H1 (cell line): ENCODE measurements around the gene RBM38. TPM values are rescaled to one million over a fixed set of nuclear protein-coding genes. Genes with fewer than 3 reads are reported as not detected.

Experiments used
- CTCF ChIA-PET: fragments of 300-600 bp; sonication (Branson Sonifier 250); formaldehyde crosslinking; loops from one replicate; lab custom pipeline; 2021; ENCODE audit not compliant: partially characterized antibody; lab: Charles Lee
- POLR2A ChIA-PET: fragments of 300-600 bp; sonication (Branson Sonifier 250); formaldehyde crosslinking; loops from one replicate; lab custom pipeline; 2021; ENCODE audit warnings: inconsistent platforms; ENCODE audit not compliant: partially characterized antibody; lab: Charles Lee
- DNase-seq, 2 experiments: peaks; one replicate each; pipeline versions ENCODE4 v3.0.0 to v3.0.0-alpha.2; 2010 to 2022; ENCODE audit warnings: low spot score in 2 of 2, low read depth in 1 of 2, mixed read lengths in 1 of 2
- FAIRE-seq: peaks from 2 replicates; lab custom pipeline; 2011; peaks lifted over from hg19 to GRCh38; lab: Jason Lieb, UNC
- H2AFZ ChIP-seq: 2 replicates; pipeline ENCODE4 v1.8.1; 2012; ENCODE audit warnings: low read length, inconsistent platforms
- H2AK5ac ChIP-seq: 2 replicates; pipeline ENCODE4 v1.6.1; 2013; ENCODE audit warnings: low read depth, low read length
- H2BK120ac ChIP-seq: replicated peaks from 2 replicates; pipeline ENCODE3; 2013; ENCODE audit warnings: low read depth, low read length, inconsistent platforms
- H2BK12ac ChIP-seq: 2 replicates; pipeline ENCODE4 v1.6.1; 2013; ENCODE audit warnings: low read depth, low read length
- H2BK15ac ChIP-seq: 2 replicates; pipeline ENCODE4 v1.6.1; 2013; ENCODE audit warnings: low read length
- H2BK20ac ChIP-seq: 2 replicates; pipeline ENCODE4 v1.6.1; 2013; ENCODE audit warnings: low read length
- H2BK5ac ChIP-seq: 2 replicates; pipeline ENCODE4 v1.6.1; 2013; ENCODE audit warnings: low read depth, low read length
- H3K14ac ChIP-seq: 2 replicates; pipeline ENCODE4 v1.6.1; 2013; ENCODE audit warnings: inconsistent platforms; ENCODE audit not compliant: insufficient read length
- H3K18ac ChIP-seq: 2 replicates; pipeline ENCODE4 v1.6.1; 2013; ENCODE audit warnings: low read length; ENCODE audit errors: extremely low read depth
- H3K23ac ChIP-seq: 2 replicates; pipeline ENCODE4 v1.6.1; 2013; ENCODE audit warnings: inconsistent platforms; ENCODE audit not compliant: insufficient read length
- H3K23me2 ChIP-seq: 2 replicates; pipeline ENCODE4 v1.6.1; 2013; ENCODE audit warnings: low read depth, low read length
- H3K27ac ChIP-seq: 2 replicates; pipeline ENCODE4 v1.6.1; 2011; ENCODE audit warnings: low read depth, low read length, inconsistent platforms
- H3K27me3 ChIP-seq, 4 experiments: replicated peaks in 1 of 4; 1 replicate in 1 of 4; 2 replicates in 3 of 4; pipeline versions ENCODE4 v1.6.1 to v1.8.1; 2011 to 2013; ENCODE audit warnings: low read length in 3 of 4, mild to moderate bottlenecking in 3 of 4, inconsistent platforms in 2 of 4, mixed read lengths in 2 of 4, moderate library complexity in 1 of 4; ENCODE audit not compliant: control insufficient read depth in 3 of 4, insufficient read depth in 3 of 4; ENCODE audit errors: extremely low read depth in 1 of 4
- H3K36me3 ChIP-seq, 4 experiments: 2 replicates each; pipeline versions ENCODE4 v1.6.1 to v1.8.1; 2011 to 2013; ENCODE audit warnings: mild to moderate bottlenecking in 4 of 4, low read length in 3 of 4, moderate library complexity in 2 of 4, control low read depth in 1 of 4, inconsistent platforms in 1 of 4; ENCODE audit not compliant: insufficient read depth in 4 of 4, control insufficient read depth in 2 of 4
- H3K4ac ChIP-seq: replicated peaks from 2 replicates; pipeline ENCODE3; 2013; ENCODE audit warnings: low read length, low read depth, mixed read lengths, inconsistent platforms; ENCODE audit not compliant: insufficient read length
- H3K4me1 ChIP-seq, 4 experiments: replicated peaks in 1 of 4; 1 replicate in 1 of 4; 2 replicates in 3 of 4; pipeline versions ENCODE4 v1.6.1 to v1.8.1; 2011 to 2013; ENCODE audit warnings: low read length in 3 of 4, inconsistent platforms in 2 of 4, mixed read lengths in 1 of 4; ENCODE audit not compliant: insufficient read depth in 4 of 4, control insufficient read depth in 3 of 4
- H3K4me2 ChIP-seq, 2 experiments: 2 replicates each; pipeline versions ENCODE4 v1.6.1 to v1.8.1; 2011 to 2013; ENCODE audit warnings: low read depth in 2 of 2, low read length in 2 of 2, control low read depth in 1 of 2, inconsistent platforms in 1 of 2, mild to moderate bottlenecking in 1 of 2; ENCODE audit not compliant: insufficient read depth in 1 of 2
- H3K4me3 ChIP-seq, 4 experiments: fragments of 200-600, 300-600 bp in 1 of 4; sonication (generic), shearing (Covaris generic), sonication (Bioruptor Twin) in 1 of 4; 2 replicates each; pipeline versions ENCODE4 v1.5.1 to v1.8.1; 2011 to 2016; ENCODE audit warnings: low read length in 4 of 4, low read depth in 3 of 4, control low read depth in 2 of 4, inconsistent platforms in 2 of 4, mild to moderate bottlenecking in 2 of 4, mixed read lengths in 1 of 4, moderate library complexity in 1 of 4; ENCODE audit not compliant: insufficient read depth in 2 of 4; ENCODE audit errors: extremely low read depth in 1 of 4
- H3K56ac ChIP-seq: replicated peaks from 2 replicates; pipeline ENCODE3; 2013; ENCODE audit warnings: low read depth, mild to moderate bottlenecking, mixed read lengths, low read length, inconsistent platforms; ENCODE audit not compliant: insufficient read length
- H3K79me1 ChIP-seq: 2 replicates; pipeline ENCODE4 v1.6.1; 2013; ENCODE audit warnings: low read depth, low read length, control low read depth
- H3K79me2 ChIP-seq, 2 experiments: 2 replicates each; pipeline versions ENCODE4 v1.6.1 to v1.8.1; 2012 to 2013; ENCODE audit warnings: low read length in 2 of 2, mild to moderate bottlenecking in 2 of 2, inconsistent platforms in 1 of 2; ENCODE audit not compliant: insufficient read depth in 2 of 2, control insufficient read depth in 1 of 2
- H3K9ac ChIP-seq, 4 experiments: replicated peaks in 1 of 4; 1 replicate in 1 of 4; 2 replicates in 3 of 4; pipeline versions ENCODE4 v1.6.1 to v1.8.1; 2011 to 2013; ENCODE audit warnings: low read depth in 3 of 4, low read length in 3 of 4, control low read depth in 2 of 4, mild to moderate bottlenecking in 2 of 4, moderate library complexity in 2 of 4, inconsistent platforms in 1 of 4; ENCODE audit errors: extremely low read depth in 1 of 4
- H3K9me3 ChIP-seq, 2 experiments: 2 replicates each; pipeline versions ENCODE4 v1.6.1 to v1.8.1; 2012 to 2013; ENCODE audit warnings: mild to moderate bottlenecking in 2 of 2, moderate library complexity in 2 of 2, control low read depth in 1 of 2, inconsistent platforms in 1 of 2, low read depth in 1 of 2, low read length in 1 of 2, mixed read lengths in 1 of 2; ENCODE audit not compliant: insufficient read depth in 2 of 2
- H4K20me1 ChIP-seq, 2 experiments: replicated peaks in 1 of 2; 2 replicates each; pipeline versions ENCODE3 to v1.8.1; 2011 to 2013; ENCODE audit warnings: inconsistent platforms in 2 of 2, low read length in 2 of 2, mild to moderate bottlenecking in 1 of 2; ENCODE audit not compliant: insufficient read depth in 2 of 2, control insufficient read depth in 1 of 2
- H4K5ac ChIP-seq: 2 replicates; pipeline ENCODE4 v1.6.1; 2013; ENCODE audit warnings: low read length, low read depth, mixed read lengths, inconsistent platforms; ENCODE audit not compliant: insufficient read length
- H4K8ac ChIP-seq: 2 replicates; pipeline ENCODE4 v1.8.0; 2013; ENCODE audit warnings: mild to moderate bottlenecking, moderate library complexity, low read length, inconsistent platforms; ENCODE audit not compliant: insufficient read depth; ENCODE audit errors: extremely low read depth
- H4K91ac ChIP-seq: replicated peaks from 2 replicates; pipeline ENCODE3; 2013; ENCODE audit warnings: low read length, mixed read lengths, inconsistent platforms; ENCODE audit not compliant: insufficient read length
- ATF2 ChIP-seq: IDR thresholded peaks from 2 replicates; pipeline ENCODE4 v1.6.1; 2012; ENCODE audit warnings: low read length, inconsistent platforms
- BRCA1 ChIP-seq: IDR thresholded peaks from 2 replicates; pipeline ENCODE4 v1.6.1; 2012; ENCODE audit warnings: low read depth, low read length, improper control_type of control experiment
- CHD1 ChIP-seq: IDR thresholded peaks from 2 replicates; pipeline ENCODE4 v1.6.1; 2012; ENCODE audit warnings: low read depth, low read length, improper control_type of control experiment
- CHD2 ChIP-seq: IDR thresholded peaks from 2 replicates; pipeline ENCODE4 v1.6.1; 2012; ENCODE audit warnings: low read length, improper control_type of control experiment
- EP300 ChIP-seq, 2 experiments: IDR thresholded peaks; 1 replicate in 1 of 2; 2 replicates in 1 of 2; pipeline ENCODE4 v1.6.1; 2011 to 2012; ENCODE audit warnings: low read depth in 2 of 2, low read length in 2 of 2, mild to moderate bottlenecking in 2 of 2, borderline replicate concordance in 1 of 2, inconsistent platforms in 1 of 2, moderate library complexity in 1 of 2
- EZH2 ChIP-seq: fragments of 200-600 bp; sonication (generic); IDR thresholded peaks from 2 replicates; pipeline ENCODE4 v1.7.1; 2012; ENCODE audit warnings: low read depth, mild to moderate bottlenecking, moderate library complexity, low read length, inconsistent platforms; ENCODE audit not compliant: severe bottlenecking
- FOSL1 ChIP-seq: IDR thresholded peaks from 2 replicates; pipeline ENCODE4 v1.6.1; 2011; ENCODE audit warnings: mild to moderate bottlenecking, low read depth, low read length, moderate library complexity; ENCODE audit not compliant: insufficient read depth
- POLR2A ChIP-seq, 2 experiments: IDR thresholded peaks; 1 replicate in 1 of 2; 2 replicates in 1 of 2; pipeline ENCODE4 v1.6.1; 2011; ENCODE audit warnings: low read depth in 2 of 2, low read length in 2 of 2, mild to moderate bottlenecking in 2 of 2; ENCODE audit errors: control extremely low read depth in 1 of 2
- RAD21 ChIP-seq, 2 experiments: IDR thresholded peaks in 1 of 2; conservative IDR thresholded peaks in 1 of 2; 2 replicates each; pipeline ENCODE4 v1.6.1; 2011; ENCODE audit warnings: low read depth in 2 of 2, low read length in 2 of 2, improper control_type of control experiment in 1 of 2, inconsistent platforms in 1 of 2, mild to moderate bottlenecking in 1 of 2, moderate library complexity in 1 of 2
- SIX5 ChIP-seq: IDR thresholded peaks from 2 replicates; pipeline ENCODE4 v1.6.1; 2011; ENCODE audit warnings: mild to moderate bottlenecking, low read depth, low read length
- SP1 ChIP-seq: IDR thresholded peaks from 2 replicates; pipeline ENCODE4 v1.6.1; 2011; ENCODE audit warnings: low read depth, low read length
- WGBS, 2 experiments: shearing (Covaris generic) in 1 of 2; methylation state at CpG; one replicate each; pipeline versions ENCODE4 v1.1.6 to v1.1.7; 2013 to 2015; ENCODE audit warnings: low lambda C conversion rate in 2 of 2, mixed read lengths in 2 of 2, inconsistent platforms in 1 of 2, low coverage in 1 of 2, missing lambda C conversion rate in 1 of 2; ENCODE audit not compliant: insufficient replicate concordance in 2 of 2, insufficient coverage in 1 of 2, insufficient read length in 1 of 2; ENCODE audit errors: extremely low coverage in 1 of 2, missing lambda C conversion rate in 1 of 2; 5-methylcytosine and 5-hydroxymethylcytosine counted together
- polyA plus RNA-seq, 7 experiments: library from polyadenylated mRNA; depleted of rRNA in 3 of 7; stranded (reverse) in 5 of 7; unstranded in 2 of 7; fragments of >200 nt in 5 of 7; fragments of 200-250 nt in 2 of 7; gene quantifications; 1 replicate in 5 of 7; 2 replicates in 1 of 7; 4 replicates in 1 of 7; pipeline versions ENCODE4 v1.2.1 to v1.2.3, GENCODE V29; 2011 to 2013; ENCODE audit warnings: missing spikeins in 2 of 7, mixed read lengths in 2 of 7
- total RNA-seq: library from RNA; stranded (reverse); fragmentation: NEBNext Ultra II Directional; extraction: Animal tissue kit (Norgen Biotek cat#: 25700); gene quantifications from 2 replicates; pipeline ENCODE4 v1.2.1, GENCODE V29; 2021

The RBM38 gene
- total and polyA plus RNA-seq, 2 of the 8 experiments (the other 6 are each of a cell fraction or from before 2014, with no cell fraction given): 57.7 to 109 TPM

GRCh38 chr20:57408131-57408530, 16.9 kb downstream of the RBM38 start:
- Histone ChIP-seq H3K27ac (no peak overlapping the region), H2AK5ac (no peak overlapping the region), H2BK15ac (no peak overlapping the region), H4K8ac (no peak overlapping the region), H3K56ac (no peak overlapping the region), H4K5ac (no peak overlapping the region), H3K27me3 (no peaks in the 10 kb centered on the region), H2BK12ac (no peak overlapping the region), H2AFZ (no peak overlapping the region), H2BK20ac (no peak overlapping the region), H3K14ac (no peak overlapping the region), H2BK5ac (no peak overlapping the region), H3K36me3 (peaks cover 2 to 43% (median 19%) of the 10 kb centered on the region in 4 experiments; a peak in 6 of 8 replicates), H3K79me2 (peaks cover 0 to 5% of the 10 kb centered on the region in 2 experiments; a peak in 1 of 4 replicates), H2BK120ac (no peak overlapping the region), H3K23ac (no peak overlapping the region), H3K9me3 (no peaks in the 10 kb centered on the region), H3K79me1 (no peaks in the 10 kb centered on the region; the same call in 1 of the 2 replicates), H3K4ac (no peak overlapping the region), H4K91ac (no peak overlapping the region), H3K4me3 (no peak overlapping the region), H4K20me1 (peaks cover 15 to 32% of the 10 kb centered on the region in 2 experiments), H3K4me2 (no peak overlapping the region), H3K4me1 (no peaks in the 10 kb centered on the region), H3K18ac (no peak overlapping the region), H3K9ac (no peak overlapping the region), H3K23me2 (no peaks in the 10 kb centered on the region)
- TF ChIP-seq CHD1: no peak
- TF ChIP-seq EZH2: no peak
- no peak for TF ChIP-seq EP300 (IDR thresholded peaks at IDR 0.05; ENCODE audit: borderline replicate concordance in 1 of 2, low read depth in 2 of 2, low read length in 2 of 2)
- no peak for TF ChIP-seq BRCA1
- no peak for TF ChIP-seq POLR2A (IDR thresholded peaks at IDR 0.05; ENCODE audit: control extremely low read depth in 1 of 2, low read depth in 2 of 2, low read length in 2 of 2)
- TF ChIP-seq RAD21 (IDR thresholded peaks at IDR 0.05 in 1 of 2, conservative IDR thresholded peaks at IDR 0.05 in 1 of 2; ENCODE audit: low read depth in 2 of 2, low read length in 2 of 2): no peak
- no peak for TF ChIP-seq SIX5
- TF ChIP-seq ATF2: no peak
- no peak for TF ChIP-seq CHD2
- no peak for TF ChIP-seq SP1
- TF ChIP-seq FOSL1: no peak
- FAIRE-seq (no peak), DNase-seq (no peak)
- POLR2A ChIA-PET: interaction anchor here (2.0 kb wide), 1 partner anchor 10 kb away, joined by 8 read pairs; no protein-coding TSS in a partner anchor
- CTCF ChIA-PET: interaction anchor here (1.3 to 4.2 kb wide), 3 partner anchors 17 to 57 kb away, joined by 4 to 18 read pairs (median 7); no protein-coding TSS in a partner anchor
- WGBS, 2 experiments: 94% methylated on average over 13 of the region's 13 CpGs; no CpG with 5 or more reads in 1 of the 2 experiments
